NAMALWA (cell line): ENCODE data around the gene CPNE8.

ENCODE experiments used
- DNase-seq: peaks from one replicate; pipeline ENCODE4 v3.0.0-alpha.2; 2015; ENCODE audit warnings: low spot score

CPNE8 gene

DNA sequence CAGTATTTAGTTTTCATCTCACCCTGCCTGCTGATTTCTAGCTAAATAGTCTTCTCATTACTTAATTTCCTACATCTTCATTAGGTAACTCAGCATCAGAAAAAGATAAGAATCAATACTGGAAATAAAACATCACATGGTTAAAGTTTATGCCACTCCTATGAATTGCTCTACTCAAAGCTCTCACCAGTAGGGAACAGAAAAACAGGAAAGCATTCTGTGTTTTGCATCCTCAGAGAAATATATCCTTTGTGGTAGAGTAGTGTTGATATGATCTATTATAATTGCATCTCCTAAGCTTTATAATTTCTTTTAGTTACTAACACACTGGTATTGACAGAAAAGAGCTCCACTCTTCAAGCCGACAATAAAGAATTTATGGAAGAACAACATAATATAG is 9.9 kb downstream of the CPNE8 start:
- DNase-seq, result no peak

DNA sequence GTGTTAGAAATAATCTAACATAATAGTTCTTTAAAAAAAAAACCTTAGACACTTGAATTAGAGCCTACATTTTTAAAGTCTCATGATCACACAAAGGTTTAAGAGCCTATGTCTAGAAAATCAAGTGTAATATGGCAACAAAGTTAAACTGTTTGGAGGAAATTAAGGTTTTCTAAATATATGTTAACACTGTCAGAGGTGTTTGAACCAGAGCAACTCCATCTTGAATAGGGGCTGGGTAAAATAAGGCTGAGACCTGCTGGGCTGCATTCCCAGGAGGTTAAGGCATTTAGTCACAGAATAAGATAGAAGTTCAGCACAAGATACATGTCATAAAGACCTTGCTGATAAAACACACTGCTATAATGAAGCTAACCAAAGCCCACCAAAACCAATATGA is 12.4 kb downstream of the CPNE8 start:
- no peak for DNase-seq

DNA sequence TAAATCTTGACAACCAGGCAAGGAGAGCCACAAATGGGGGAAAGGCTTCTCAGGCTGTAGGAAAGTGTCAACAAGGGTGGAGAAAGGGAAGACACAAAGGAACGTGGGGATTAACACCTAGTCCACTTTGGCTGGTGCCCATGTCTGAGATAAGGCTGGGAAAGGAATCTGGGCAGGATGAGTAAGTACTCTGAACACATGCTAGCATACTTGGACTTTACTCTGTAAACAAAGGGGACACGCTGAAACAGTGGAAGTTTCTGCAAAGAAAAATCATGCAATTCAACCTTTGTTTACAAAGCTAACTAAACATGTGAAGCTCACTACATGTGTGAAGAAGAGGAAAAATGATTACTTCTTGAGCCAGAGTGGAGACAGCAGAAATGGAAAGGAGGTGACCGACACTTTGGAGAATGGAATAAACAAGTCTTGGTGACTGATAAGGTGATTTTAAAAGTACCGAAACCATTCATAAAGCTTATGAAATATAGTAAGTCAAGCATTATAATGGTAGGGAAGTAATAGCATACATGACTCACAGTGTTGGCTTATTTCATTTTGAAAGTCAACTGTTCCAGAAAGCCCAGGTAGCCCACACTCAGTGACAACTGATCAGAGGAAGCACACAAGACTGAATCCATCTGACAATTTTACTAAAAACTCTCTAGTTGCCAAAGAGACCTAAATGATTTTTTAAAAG is 13.2 kb downstream of the CPNE8 start:
- DNase-seq, result no peak

DNA sequence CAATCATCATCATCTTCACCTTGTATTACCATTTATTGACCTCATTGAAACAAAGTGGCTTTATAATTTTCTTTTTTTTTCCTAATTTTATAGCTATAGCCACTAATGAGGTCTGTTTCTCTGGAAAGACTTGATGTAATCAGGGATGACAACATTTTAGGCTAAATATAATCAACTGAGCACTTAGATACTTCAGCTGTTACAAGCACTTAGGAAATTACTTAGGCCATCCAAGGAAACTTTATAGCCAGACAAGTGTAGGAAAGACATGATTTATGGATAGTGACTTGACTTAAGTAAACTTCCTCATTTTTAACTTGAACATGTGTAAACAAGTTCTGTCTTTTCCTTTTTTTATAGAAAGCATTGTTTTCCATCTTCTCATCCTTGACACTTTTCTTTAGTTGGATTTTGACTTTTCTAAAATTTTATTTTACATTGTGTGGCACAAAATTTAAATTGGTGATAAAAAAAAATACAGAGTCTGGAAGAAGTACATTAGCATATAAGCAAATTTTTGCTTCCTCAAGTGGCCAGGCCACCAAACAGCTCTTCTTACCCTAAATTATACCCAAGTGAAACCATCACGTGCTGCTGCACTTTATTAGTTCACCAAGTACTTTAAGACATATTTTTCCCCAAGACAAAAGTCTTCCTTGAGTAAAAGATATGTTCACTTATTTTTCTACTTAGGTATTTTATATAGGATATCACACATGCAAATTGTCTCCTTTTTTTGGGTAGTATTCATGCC is 15.1 kb downstream of the CPNE8 start:
- DNase-seq, result no peak

DNA sequence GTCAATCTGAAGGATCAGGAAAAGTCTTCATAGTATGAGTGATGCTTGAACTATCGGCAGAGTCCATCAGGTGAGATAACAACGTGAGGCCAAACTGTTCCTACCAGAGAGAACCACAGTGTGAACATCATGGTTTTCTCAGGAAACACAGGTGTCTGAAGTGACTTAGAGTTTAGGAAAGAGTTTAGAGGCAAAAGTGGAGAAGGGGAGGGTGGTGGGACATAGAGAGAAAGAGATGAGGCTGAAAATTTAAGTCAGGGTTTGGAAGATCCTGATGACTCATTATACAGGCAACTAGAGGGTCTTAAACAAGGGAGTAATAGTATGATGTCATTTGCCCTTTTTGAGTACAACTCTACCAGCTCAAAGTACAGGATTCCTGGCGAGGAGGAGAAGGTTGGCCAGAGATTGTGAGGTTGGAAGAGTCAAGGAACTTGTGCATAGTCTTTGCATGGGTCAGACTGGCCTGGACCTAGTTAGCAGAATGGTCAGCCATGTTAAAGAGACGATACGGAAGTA is 16.0 kb downstream of the CPNE8 start:
- DNase-seq, result no peak

DNA sequence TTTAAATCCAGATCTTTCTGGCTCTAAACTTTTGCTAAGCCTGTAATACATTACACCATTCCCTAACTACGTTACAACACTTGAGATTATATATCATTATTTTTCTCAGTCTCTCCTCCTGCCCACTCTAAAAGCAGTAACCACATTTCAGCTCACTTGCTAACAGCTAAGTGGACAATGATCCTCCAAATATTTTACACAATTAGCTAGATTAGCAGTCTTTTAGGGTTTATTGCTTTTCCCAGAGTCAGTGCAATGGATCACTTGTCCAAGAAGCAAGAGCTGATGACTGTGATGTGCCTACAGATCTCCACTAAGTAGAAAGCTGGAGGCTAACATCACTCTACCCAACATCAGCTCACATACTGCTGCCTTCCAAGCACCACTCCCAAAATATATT is 17.6 kb downstream of the CPNE8 start:
- DNase-seq, result no peak

DNA sequence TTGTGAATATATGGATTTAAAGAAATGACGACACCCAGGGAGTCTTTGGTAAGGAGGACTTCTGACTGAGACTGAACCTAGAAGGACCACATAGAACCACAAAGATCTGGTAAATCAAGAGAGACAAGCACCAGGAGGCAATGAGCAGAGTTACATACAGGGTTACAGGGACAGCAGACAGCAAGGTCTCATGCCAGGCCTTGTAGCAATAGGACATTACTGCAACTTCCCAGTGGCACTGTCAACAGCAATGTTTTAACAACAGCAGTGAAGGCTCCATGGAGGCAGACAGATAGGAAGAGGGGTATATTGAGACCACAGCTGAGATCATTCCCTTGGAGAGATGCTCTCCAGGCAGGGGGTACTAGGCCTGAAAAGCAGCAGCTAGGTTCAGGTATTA is 18.5 kb downstream of the CPNE8 start:
- DNase-seq, result no peak

DNA sequence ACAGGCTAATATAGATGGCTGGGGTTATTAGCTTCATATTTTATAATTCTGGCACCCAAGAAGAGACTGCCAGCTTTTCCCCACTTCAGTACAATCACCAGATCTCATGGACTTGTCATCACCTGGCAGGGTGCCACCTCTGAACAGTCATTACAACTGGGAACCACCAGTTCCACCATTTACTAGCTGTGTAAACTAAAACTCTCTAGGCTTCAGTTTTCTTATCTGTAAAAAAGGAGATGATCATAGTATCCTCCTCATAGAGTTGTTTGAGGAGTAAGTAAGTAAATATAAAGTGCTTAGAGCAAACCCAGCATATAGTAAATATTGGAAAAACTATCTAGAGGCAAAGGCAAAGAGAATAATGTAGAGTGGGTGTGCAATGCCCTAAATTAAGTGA is 19.3 kb downstream of the CPNE8 start:
- DNase-seq, result no peak

DNA sequence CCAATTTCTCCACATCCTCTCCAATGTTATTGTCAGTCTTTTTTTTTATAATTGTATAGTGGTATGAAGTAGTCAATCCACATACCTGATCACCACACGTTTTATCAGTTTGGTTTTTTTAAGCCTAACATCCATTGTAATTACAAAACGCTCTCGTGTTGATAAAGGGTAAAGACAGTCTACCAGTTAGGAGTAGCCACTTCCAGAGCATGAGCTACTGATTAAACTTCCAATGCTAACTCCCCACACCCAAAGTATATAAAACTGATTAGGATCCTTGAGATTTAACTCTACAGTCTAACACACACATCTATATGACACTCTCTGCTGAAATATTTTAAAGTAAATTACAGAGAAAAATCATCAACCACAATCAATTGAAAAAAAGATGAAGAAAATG is 20.7 kb downstream of the CPNE8 start:
- DNase-seq, result no peak

DNA sequence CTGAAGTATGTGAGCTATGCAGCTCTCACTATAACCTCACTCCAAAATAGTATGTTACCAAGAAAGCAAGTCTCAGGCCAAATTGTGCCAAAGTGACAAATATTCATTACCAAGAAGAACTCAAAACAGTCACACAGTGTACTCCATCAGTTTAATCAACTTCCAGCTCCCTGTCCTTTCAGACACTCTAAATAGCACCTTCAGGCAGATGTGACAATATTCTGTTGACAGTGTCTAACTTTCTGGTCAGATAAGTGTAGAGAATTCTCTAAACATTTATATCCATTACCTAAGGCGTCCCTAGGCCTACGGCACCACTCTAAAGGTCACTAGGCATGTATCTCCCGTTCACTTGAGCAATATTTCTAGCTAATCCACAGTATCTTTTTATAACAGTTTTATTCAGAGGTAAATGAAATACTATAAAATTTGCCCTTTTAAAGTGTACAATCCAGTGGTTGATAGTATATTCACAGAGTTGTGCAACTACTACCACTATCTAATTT is 21.7 kb downstream of the CPNE8 start:
- no peak for DNase-seq

DNA sequence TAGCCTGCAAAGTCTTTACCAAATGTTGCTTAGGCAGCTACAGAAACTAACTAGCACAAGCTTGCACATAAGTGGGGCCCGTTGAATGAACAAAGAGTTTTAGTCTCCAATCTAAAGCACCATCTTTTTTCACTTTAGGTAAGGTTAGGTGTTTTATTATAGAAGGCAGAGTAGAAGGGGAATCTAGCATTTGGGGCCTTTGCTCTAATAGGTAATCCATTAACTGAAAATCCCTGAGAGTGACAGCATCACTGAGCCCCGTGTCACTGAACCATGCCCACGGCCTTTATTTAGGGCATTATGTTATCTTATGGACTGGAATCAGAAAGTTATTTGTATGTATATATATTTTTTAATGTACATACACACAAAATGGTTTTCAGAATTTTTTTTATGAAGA is 25.1 kb downstream of the CPNE8 start:
- no peak for DNase-seq

DNA sequence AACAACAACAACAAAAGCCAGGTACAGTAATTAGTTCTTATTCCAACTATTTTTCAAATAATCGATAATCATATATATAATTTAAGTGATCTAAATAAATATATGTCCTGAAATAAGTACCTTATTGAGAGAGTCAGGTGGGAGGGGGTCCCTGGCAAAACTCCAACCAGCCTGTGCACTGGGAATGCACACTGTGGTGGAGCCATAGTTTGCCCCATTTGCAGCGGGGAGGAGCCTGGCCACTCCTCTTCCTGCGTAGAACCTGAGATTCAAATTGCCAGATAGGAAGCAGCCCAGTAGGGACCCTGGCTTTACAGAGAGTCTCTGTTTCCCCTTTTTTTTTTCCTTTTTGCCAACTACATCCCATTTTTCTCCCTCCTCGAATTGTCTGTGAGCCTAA is 26.4 kb downstream of the CPNE8 start:
- no peak for DNase-seq

DNA sequence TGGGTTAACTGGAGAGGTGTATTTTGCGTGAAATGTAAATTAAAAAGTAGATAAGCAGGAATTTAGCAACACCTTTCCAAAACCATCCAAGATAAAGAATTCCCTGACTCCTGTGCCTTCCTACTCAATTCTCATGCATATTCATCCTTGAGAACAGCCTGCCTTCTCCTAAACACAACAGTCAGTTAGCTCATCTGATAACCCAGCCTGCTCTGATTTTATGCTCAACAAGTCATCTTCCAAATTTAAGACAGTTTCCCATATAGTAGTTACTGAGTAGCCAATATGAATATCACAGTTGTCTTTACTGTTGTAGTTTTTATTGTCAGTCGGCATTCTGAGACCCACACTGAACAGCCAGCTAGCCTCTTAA is 27.1 kb downstream of the CPNE8 start:
- no peak for DNase-seq

DNA sequence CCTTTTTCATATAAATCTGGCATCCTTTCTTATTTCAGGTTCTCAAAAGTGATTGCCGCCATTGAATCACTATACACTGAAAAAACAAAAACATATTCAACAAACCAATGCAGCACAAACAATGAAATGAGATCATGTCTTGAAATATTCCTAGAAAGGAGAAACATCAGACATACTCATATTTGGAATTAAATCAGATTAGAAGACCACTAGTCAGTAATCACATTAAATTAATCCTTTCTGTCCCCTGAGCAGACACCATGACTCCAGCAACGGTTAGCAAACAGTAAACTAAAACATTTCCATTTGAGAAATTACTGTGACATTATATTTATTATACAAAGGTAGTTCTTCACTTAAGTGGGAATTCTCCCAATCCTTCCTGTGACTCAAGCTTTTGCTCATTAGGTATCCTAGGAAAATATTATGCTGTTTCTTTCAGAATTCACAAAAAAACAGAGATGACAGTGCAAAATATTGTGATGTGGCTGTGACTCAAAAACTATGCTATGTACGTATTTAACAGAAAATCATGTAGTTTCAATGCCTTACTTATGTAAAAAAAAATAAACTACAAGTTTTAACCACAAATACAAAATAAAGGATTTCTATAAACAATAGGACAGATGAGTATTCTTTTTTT is 29.7 kb downstream of the CPNE8 start:
- no peak for DNase-seq

DNA sequence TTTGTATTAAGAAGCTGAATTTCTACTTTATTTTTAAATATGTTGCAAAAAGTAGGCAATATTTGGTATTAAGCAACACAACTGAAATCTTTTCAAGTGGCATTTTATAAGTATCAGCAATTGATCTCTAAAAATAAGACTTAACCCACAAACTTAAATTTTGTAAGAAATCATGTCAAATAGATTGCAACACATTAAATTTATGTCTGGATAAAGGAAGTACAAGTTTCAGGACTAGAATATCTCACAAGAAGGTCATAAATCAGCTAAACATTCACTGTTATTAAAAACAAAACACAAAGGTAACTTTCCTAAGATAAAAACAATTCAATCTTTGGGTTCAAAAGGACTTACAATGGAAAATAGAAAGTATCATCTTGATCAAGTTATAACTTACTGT is 32.8 kb downstream of the CPNE8 start:
- DNase-seq, result no peak

DNA sequence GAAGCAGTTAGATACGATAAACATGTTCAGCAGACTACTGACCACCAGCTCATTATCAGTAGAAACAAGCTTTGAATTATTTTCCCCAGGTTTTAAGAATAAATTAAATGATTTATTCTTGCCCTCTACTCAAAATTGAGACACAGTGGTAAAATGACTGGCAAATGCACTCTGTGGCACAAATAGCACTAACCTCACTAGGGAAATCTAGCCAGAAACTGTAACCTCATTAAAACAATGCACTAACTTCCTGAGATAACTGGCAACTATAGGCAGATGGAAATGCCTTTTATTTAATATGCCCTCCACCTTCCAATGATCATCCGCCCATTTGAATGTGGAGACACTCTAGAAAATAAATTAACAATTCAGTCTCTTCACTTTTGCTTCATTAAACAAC is 33.2 kb downstream of the CPNE8 start:
- no peak for DNase-seq

DNA sequence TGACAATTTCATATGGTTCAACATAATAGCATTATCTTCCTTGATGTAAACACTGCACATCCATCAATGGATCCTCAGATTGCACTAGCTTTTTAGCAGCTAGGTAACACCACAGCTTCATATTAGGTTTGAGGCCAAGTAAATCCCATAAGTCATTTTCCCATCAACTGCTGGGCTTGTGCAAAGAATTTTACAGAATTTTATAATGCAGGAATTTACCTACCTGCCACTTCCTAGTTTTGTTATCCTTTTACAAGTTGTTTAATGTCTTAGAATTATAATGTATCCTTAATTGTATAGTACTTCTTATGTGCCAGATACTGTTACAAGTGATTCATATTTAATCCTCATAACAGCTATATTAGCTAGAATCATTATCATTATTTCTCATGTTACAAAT is 36.4 kb downstream of the CPNE8 start:
- no peak for DNase-seq

DNA sequence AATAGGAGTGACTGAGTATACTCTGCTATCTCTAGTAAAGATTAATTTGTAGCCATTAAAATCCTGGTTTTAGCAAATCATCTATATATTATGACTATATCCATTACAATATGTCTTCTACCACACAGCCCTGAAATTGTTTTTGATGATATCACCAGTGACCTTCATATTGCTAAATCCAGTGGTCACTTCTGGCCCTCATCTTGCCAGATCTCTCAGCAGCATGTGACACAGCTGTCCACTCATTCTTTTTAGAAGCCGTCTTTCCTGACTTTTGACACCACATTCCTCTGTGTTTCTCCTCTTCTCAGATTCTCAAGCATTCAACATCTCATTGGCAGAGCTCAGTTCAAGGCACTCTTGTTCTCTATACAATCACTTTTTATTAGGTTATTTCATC is 54.9 kb downstream of the CPNE8 start:
- no peak for DNase-seq

DNA sequence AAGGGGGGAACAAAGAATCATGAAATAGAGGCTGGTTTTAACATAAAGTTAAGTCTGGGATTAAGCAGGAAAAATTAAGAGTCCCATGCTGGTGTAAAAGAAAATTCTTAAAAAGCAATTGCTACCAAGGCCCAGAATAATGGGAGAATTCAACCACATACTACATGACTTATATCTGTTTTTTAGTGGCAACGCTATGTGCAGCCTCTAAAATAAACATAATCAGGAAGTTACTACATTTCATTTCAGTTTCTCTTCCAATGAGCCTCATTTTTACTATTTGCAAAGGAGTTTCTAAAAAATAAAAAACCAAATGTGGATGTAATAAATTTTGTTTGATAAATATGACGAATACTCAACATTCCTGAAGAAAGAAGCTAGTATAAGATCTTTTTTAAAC is 58.1 kb downstream of the CPNE8 start:
- DNase-seq, result no peak

DNA sequence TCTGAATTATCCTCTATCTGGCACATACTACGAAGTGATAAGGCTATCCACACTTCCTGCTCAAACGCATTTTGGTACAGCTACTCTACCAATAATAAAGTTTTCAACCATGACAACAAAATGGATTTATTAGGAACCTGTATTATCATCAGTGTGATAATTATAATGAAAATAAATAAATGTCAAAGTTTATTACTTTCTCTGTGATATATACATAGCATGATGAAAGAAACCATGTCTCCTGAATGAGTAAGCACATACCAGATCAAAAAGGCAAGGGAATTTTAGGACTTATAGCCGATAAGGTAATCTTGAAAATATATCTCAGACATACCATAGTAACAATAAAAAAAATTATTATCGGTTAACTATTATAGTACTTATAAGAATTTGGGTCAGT is 61.1 kb downstream of the CPNE8 start:
- no peak for DNase-seq

DNA sequence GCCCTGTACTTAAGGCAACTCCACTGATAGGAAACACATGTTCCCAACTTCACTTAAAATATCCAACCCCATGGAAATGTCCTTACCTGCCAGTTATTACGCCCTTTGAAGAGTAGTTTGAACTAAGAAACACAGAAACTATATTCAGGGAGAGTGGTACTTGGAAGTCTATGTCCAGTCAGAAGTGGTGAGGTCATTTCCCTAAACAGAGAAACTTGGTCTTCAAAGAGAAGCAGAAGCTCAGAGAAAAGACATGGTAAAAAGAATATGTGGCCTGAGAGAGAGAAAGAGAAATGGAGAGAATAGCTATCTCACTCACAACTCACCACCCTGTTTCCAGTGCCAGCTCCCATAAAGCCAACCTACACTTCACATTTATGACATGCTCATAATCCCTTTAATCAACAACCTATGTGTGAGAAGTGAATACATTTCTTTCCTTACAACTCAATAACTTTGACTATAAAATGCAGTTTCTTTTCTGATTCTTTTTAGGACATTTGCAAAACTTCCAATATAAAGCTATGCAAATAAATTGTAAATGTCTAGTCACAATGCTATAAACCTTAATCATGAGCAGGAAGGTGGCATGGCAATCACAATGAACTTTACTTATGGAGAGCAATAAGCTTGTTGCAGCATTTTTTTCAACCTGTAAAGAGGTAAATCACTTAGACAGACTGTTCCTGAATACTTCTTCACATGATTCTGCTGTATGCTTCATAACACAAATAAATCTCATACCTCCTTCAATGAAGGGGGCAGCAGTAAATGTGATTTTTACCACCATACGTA is 67.1 kb downstream of the CPNE8 start:
- no peak for DNase-seq

DNA sequence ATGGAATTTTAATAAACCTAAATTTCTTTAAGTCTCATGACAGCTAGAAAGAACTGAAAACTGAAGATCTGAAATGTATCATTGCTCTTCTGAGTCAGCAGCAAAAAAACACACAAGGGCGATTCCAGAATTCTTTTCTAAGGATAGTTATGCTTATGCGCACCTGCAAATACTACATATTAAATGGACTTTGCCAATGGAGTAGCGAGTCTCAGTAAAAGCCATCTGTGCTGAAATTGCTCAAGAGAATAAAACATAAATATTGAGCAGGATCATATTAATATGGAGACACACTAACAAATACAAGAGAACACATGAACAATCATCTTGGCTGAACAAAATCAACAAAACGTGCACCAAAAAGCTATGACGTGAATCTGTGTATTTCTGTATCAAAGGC is 73.7 kb downstream of the CPNE8 start:
- DNase-seq, result no peak
